CD14-positive monocyte (primary cell): ENCODE results near the gene DOCK8. TPM values are rescaled to one million over a fixed set of nuclear protein-coding genes. Genes with fewer than 3 reads are reported as not detected.
A peak's percentile ranks its signal among the peaks of the same experiment; 100 is the strongest.

ENCODE experiments used
- DNase-seq, 3 donors: peaks; one replicate each; pipeline ENCODE4 v3.0.0-alpha.2; 2011 to 2022
- H2AFZ ChIP-seq: 2 replicates; pipeline ENCODE4 v1.6.0; 2012; ENCODE audit warnings: mild to moderate bottlenecking, low read depth, low read length, inconsistent platforms; ENCODE audit not compliant: insufficient read depth, poor library complexity, severe bottlenecking
- H3K27ac ChIP-seq, 2 donors: 1 replicate in 1 of 2; 2 replicates in 1 of 2; pipeline ENCODE4 v1.5.1; 2012 to 2013; ENCODE audit warnings: low read length in 2 of 2, control low read depth in 1 of 2, inconsistent platforms in 1 of 2, low read depth in 1 of 2, mild to moderate bottlenecking in 1 of 2
- H3K27me3 ChIP-seq, 2 donors: one replicate each; pipeline versions ENCODE4 v1.6.0 to v1.6.1; 2011 to 2013; ENCODE audit warnings: low read length in 2 of 2; ENCODE audit not compliant: control insufficient read depth in 2 of 2, insufficient read depth in 2 of 2
- H3K36me3 ChIP-seq, 2 donors: replicated peaks in 1 of 2; 1 replicate in 1 of 2; 2 replicates in 1 of 2; pipeline versions ENCODE4 v1.5.1 to v1.6.1; 2012 to 2013; ENCODE audit warnings: low read length in 2 of 2, control low read depth in 1 of 2, inconsistent platforms in 1 of 2, mild to moderate bottlenecking in 1 of 2; ENCODE audit not compliant: insufficient read depth in 2 of 2, control insufficient read depth in 1 of 2
- H3K4me1 ChIP-seq, 2 donors: 1 replicate in 1 of 2; 2 replicates in 1 of 2; pipeline versions ENCODE4 v1.5.1 to v1.6.1; 2012 to 2013; ENCODE audit warnings: low read length in 2 of 2, control low read depth in 1 of 2, inconsistent platforms in 1 of 2, mild to moderate bottlenecking in 1 of 2, moderate library complexity in 1 of 2; ENCODE audit not compliant: insufficient read depth in 2 of 2, control insufficient read depth in 1 of 2
- H3K4me2 ChIP-seq: replicated peaks from 2 replicates; pipeline ENCODE3; 2012; ENCODE audit warnings: low read length, moderate library complexity, mild to moderate bottlenecking; ENCODE audit not compliant: poor library complexity, severe bottlenecking; ENCODE audit errors: extremely low read depth
- H3K4me3 ChIP-seq, 3 experiments: fragments of 200-600 bp in 1 of 3; sonication (generic) in 1 of 3; replicated peaks in 1 of 3; 1 replicate in 2 of 3; 2 replicates in 1 of 3; pipeline ENCODE4 v1.5.1; 2011 to 2013; ENCODE audit warnings: low read length in 3 of 3, mild to moderate bottlenecking in 3 of 3, control low read depth in 2 of 3, low read depth in 2 of 3, inconsistent platforms in 1 of 3, moderate library complexity in 1 of 3
- H3K79me2 ChIP-seq: 2 replicates; pipeline ENCODE4 v1.6.0; 2012; ENCODE audit warnings: mild to moderate bottlenecking, control low read depth, inconsistent platforms, low read length, moderate library complexity; ENCODE audit not compliant: insufficient read depth
- H3K9ac ChIP-seq: 2 replicates; pipeline ENCODE4 v1.6.0; 2017; ENCODE audit warnings: low read length, mild to moderate bottlenecking; ENCODE audit not compliant: insufficient read depth, poor library complexity, severe bottlenecking
- H3K9me3 ChIP-seq, 2 donors: replicated peaks in 1 of 2; 1 replicate in 1 of 2; 2 replicates in 1 of 2; pipeline versions ENCODE4 v1.5.1 to v1.6.1; 2012 to 2013; ENCODE audit warnings: low read length in 2 of 2, control low read depth in 1 of 2; ENCODE audit not compliant: control insufficient read depth in 1 of 2, insufficient read depth in 1 of 2
- H4K20me1 ChIP-seq: 2 replicates; pipeline ENCODE4 v1.6.0; 2012; ENCODE audit warnings: mild to moderate bottlenecking, low read length, control low read depth, moderate library complexity; ENCODE audit not compliant: insufficient read depth
- H3K27ac Mint-ChIP-seq, 7 donors: one replicate each; pipeline ENCODE4 v1.8.0; 2020; ENCODE audit warnings: mild to moderate bottlenecking in 7 of 7, mixed read lengths in 7 of 7, moderate library complexity in 6 of 7, inconsistent platforms in 2 of 7
- H3K27me3 Mint-ChIP-seq, 3 donors: one replicate each; pipeline ENCODE4 v1.8.0; 2021 to 2022; ENCODE audit warnings: low read depth in 3 of 3, mild to moderate bottlenecking in 3 of 3, mixed read lengths in 3 of 3, moderate library complexity in 3 of 3, inconsistent platforms in 1 of 3
- H3K36me3 Mint-ChIP-seq, 2 donors: one replicate each; pipeline ENCODE4 v1.8.0; 2020; ENCODE audit warnings: mixed read lengths in 2 of 2, inconsistent platforms in 1 of 2, mild to moderate bottlenecking in 1 of 2
- H3K4me1 Mint-ChIP-seq: one replicate; pipeline ENCODE4 v1.8.0; 2020; ENCODE audit warnings: mild to moderate bottlenecking, mixed read lengths
- H3K4me3 Mint-ChIP-seq, 2 donors: one replicate each; pipeline ENCODE4 v1.8.0; 2020; ENCODE audit warnings: mild to moderate bottlenecking in 2 of 2, mixed read lengths in 2 of 2, moderate library complexity in 1 of 2
- H3K9me3 Mint-ChIP-seq, 7 donors: one replicate each; pipeline ENCODE4 v1.8.0; 2020 to 2022; ENCODE audit warnings: mixed read lengths in 7 of 7, mild to moderate bottlenecking in 6 of 7, moderate library complexity in 6 of 7, inconsistent platforms in 2 of 7
- CTCF ChIP-seq: fragments of 200-600 bp; IDR thresholded peaks from one replicate; pipeline ENCODE4 v1.8.0; 2022; ENCODE audit warnings: antibody characterized with exemption, mild to moderate bottlenecking
- WGBS: methylation state at CpG from one replicate; pipeline ENCODE4 v1.1.5; 2013; ENCODE audit warnings: missing lambda C conversion rate; ENCODE audit not compliant: insufficient coverage; 5-methylcytosine and 5-hydroxymethylcytosine counted together
- intact Hi-C, 2 donors: fragments of 100-400 bp; cut with micrococcal nuclease; formaldehyde crosslinking; loops; one replicate each; pipeline versions ENCODE4 v1.15.0 to v1.15.1; 2023
- polyA plus RNA-seq, 3 donors: library from polyadenylated mRNA; depleted of rRNA in 1 of 3; unstranded in 2 of 3; stranded (reverse) in 1 of 3; fragments of 300-500 nt in 2 of 3; fragments of >200 nt in 1 of 3; fragmentation: Illumina TruSeq in 2 of 3; gene quantifications; 1 replicate in 2 of 3; 2 replicates in 1 of 3; pipeline ENCODE4 v1.2.3, GENCODE V29; 2012 to 2021

The DOCK8 gene
- polyA plus RNA-seq, 3 donors = 46.8 to 100 (median 95.4) TPM

GRCh38 chr9:272251-273213 is 57.9 kb downstream of the DOCK8 start:
- H3K9me3 ChIP-seq = no peaks in the 10 kb centered on the region
- WGBS = 18% methylated on average over 6 of the region's 17 CpGs
- Mint-ChIP-seq H3K36me3 (peaks cover 30 to 41% of the 10 kb centered on the region in 2 donors), H3K9me3 (peaks cover 0 to 5% (median 3%) of the 10 kb centered on the region in 7 donors), H3K4me1 (peaks cover 75% of the 10 kb centered on the region), H3K27ac (peak overlapping the region; percentile 98 to 100 (median 99)), H3K4me3 (peak overlapping the region; percentile 61 to 76), H3K27me3 (peaks cover 0 to 2% (median 0%) of the 10 kb centered on the region in 3 donors)
- intact Hi-C loops = loop anchor here (1.0 to 5.0 kb wide), 2 partner anchors 25 to 60 kb away; partner anchors contain the start of gene DOCK8 (in 2 of the 2)
- no peak overlapping the region for H2AFZ ChIP-seq
- peaks cover 14 to 22% of the 10 kb centered on the region in 2 donors for H3K36me3 ChIP-seq
- TF ChIP-seq CTCF = no peak
- DNase-seq = peak; percentile 93 to 97 (median 95)
- no peaks in the 10 kb centered on the region for H3K27me3 ChIP-seq
- H3K79me2 ChIP-seq = peaks cover 88% of the 10 kb centered on the region
- H3K9ac ChIP-seq = peak overlapping the region; percentile 77
- no peaks in the 10 kb centered on the region for H4K20me1 ChIP-seq
- peak overlapping the region; percentile 36 to 71 (median 58) for H3K4me3 ChIP-seq
- H3K4me1 ChIP-seq = peaks cover 76 to 83% of the 10 kb centered on the region in 2 donors
- peak overlapping the region; percentile 97 to 99 for H3K27ac ChIP-seq
- peak overlapping the region; percentile 69 for H3K4me2 ChIP-seq

- no peak for TF ChIP-seq CTCF
- Mint-ChIP-seq H3K9me3 (peaks cover 0 to 5% (median 3%) of the 10 kb centered on the region in 7 donors), H3K27ac (peak overlapping the region; percentile 89 to 100 (median 95)), H3K4me3 (peak overlapping the region in 1 of 2 donors; percentile 63), H3K4me1 (peaks cover 58% of the 10 kb centered on the region), H3K27me3 (peaks cover 0 to 2% (median 0%) of the 10 kb centered on the region in 3 donors), H3K36me3 (peaks cover 26 to 41% of the 10 kb centered on the region in 2 donors)
- Histone ChIP-seq H3K27ac (peak overlapping the region in 1 of 2 donors; percentile 99), H3K4me2 (peak overlapping the region; percentile 69), H3K9ac (no peak overlapping the region), H3K4me3 (peak overlapping the region in 2 of 3 experiments; percentile 16 to 71), H4K20me1 (no peaks in the 10 kb centered on the region), H3K9me3 (no peaks in the 10 kb centered on the region), H3K4me1 (peaks cover 75 to 83% of the 10 kb centered on the region in 2 donors), H2AFZ (no peak overlapping the region), H3K36me3 (peaks cover 30 to 41% of the 10 kb centered on the region in 2 donors), H3K79me2 (peaks cover 88% of the 10 kb centered on the region), H3K27me3 (no peaks in the 10 kb centered on the region)
- intact Hi-C loops = loop anchor here (5.0 kb wide), 1 partner anchor 62 kb away; the partner anchor contains the start of gene DOCK8 (in 2 of the 2)
- peak in 2 of 3 donors; percentile 64 to 75 for DNase-seq
- WGBS = no CpG with 5 or more reads among the region's 6 CpGs
Observed at GRCh38 chr9:274406-274805, 59.7 kb downstream of the DOCK8 start.
